ENCODE results near the gene SLC9A4.

SLC9A4 gene

GRCh38 chr2:102455061-102455670 lies 17.9 kb upstream of the SLC9A4 start:
- DNase-seq (ENCODE audit: low read depth): no peak

GRCh38 chr2:102460467-102460866 lies 12.6 kb upstream of the SLC9A4 start:
- no peak for DNase-seq (ENCODE audit: low read depth)

- no peak for DNase-seq (ENCODE audit: low read depth)
Measured at GRCh38 chr2:102461188-102461587, 11.8 kb upstream of the SLC9A4 start.

GRCh38 chr2:102463160-102463559 lies 9.9 kb upstream of the SLC9A4 start:
- DNase-seq (ENCODE audit: low read depth): no peak

GRCh38 chr2:102470168-102470567 lies 2.9 kb upstream of the SLC9A4 start:
- DNase-seq (ENCODE audit: low read depth): no peak

- no peak for DNase-seq (ENCODE audit: low read depth)
Measured at GRCh38 chr2:102473631-102474030, 605 bp downstream of the SLC9A4 start.

GRCh38 chr2:102474785-102475184 lies 1.8 kb downstream of the SLC9A4 start:
- no peak for DNase-seq (ENCODE audit: low read depth)

- DNase-seq (ENCODE audit: low read depth): no peak
Measured at GRCh38 chr2:102478686-102479470, 5.9 kb downstream of the SLC9A4 start.

GRCh38 chr2:102480285-102481195 lies 7.5 kb downstream of the SLC9A4 start:
- no peak for DNase-seq (ENCODE audit: low read depth)

- DNase-seq (ENCODE audit: low read depth): no peak
Measured at GRCh38 chr2:102481931-102482330, 8.9 kb downstream of the SLC9A4 start.

GRCh38 chr2:102483086-102483485 lies 10.1 kb downstream of the SLC9A4 start:
- DNase-seq (ENCODE audit: low read depth): no peak

GRCh38 chr2:102484310-102485061 lies 11.5 kb downstream of the SLC9A4 start:
- DNase-seq (ENCODE audit: low read depth): no peak

- no peak for DNase-seq (ENCODE audit: low read depth)
Measured at GRCh38 chr2:102485147-102485785, 12.2 kb downstream of the SLC9A4 start.

GRCh38 chr2:102486941-102487702 lies 14.1 kb downstream of the SLC9A4 start:
- no peak for DNase-seq (ENCODE audit: low read depth)

GRCh38 chr2:102487761-102488462 lies 14.9 kb downstream of the SLC9A4 start:
- peak; percentile 19 for DNase-seq (ENCODE audit: low read depth)

- no peak for DNase-seq (ENCODE audit: low read depth)
Measured at GRCh38 chr2:102489646-102490045, 16.6 kb downstream of the SLC9A4 start.

GRCh38 chr2:102492006-102492405 lies 19.0 kb downstream of the SLC9A4 start:
- no peak for DNase-seq (ENCODE audit: low read depth)

- DNase-seq (ENCODE audit: low read depth): no peak
Measured at GRCh38 chr2:102494570-102494969, 21.5 kb downstream of the SLC9A4 start.

GRCh38 chr2:102498414-102498813 lies 25.4 kb downstream of the SLC9A4 start:
- no peak for DNase-seq (ENCODE audit: low read depth)

GRCh38 chr2:102499558-102499957 lies 26.5 kb downstream of the SLC9A4 start:
- no peak for DNase-seq (ENCODE audit: low read depth)

Measured in ELR (cell line).